Hepatocyte (in vitro differentiated cells): Measurements from ENCODE around the gene HMGCL.
A peak's percentile ranks its signal among the peaks of the same experiment; 100 is the strongest.

Experiments used
- EZH2 ChIP-seq: fragments of 200-600 bp; sonication (generic); IDR thresholded peaks from 2 replicates; pipeline ENCODE4 v1.6.1; 2016; ENCODE audit warnings: antibody characterized with exemption, mild to moderate bottlenecking, borderline replicate concordance
- EZH2phosphoT487 ChIP-seq: fragments of 200-600 bp; sonication (generic); IDR thresholded peaks from one replicate; pipeline ENCODE4 v1.6.1; 2018; ENCODE audit warnings: antibody characterized with exemption, mild to moderate bottlenecking, low read depth, moderate library complexity; ENCODE audit not compliant: unreplicated experiment, severe bottlenecking
- TF ChIP-seq, protein P1 (sequence below): fragments of 200-600 bp; sonication (generic); IDR thresholded peaks from 2 replicates; pipeline ENCODE4 v1.5.1; 2016; ENCODE audit warnings: antibody characterized with exemption, mild to moderate bottlenecking; ENCODE audit not compliant: poor library complexity

DNA sequence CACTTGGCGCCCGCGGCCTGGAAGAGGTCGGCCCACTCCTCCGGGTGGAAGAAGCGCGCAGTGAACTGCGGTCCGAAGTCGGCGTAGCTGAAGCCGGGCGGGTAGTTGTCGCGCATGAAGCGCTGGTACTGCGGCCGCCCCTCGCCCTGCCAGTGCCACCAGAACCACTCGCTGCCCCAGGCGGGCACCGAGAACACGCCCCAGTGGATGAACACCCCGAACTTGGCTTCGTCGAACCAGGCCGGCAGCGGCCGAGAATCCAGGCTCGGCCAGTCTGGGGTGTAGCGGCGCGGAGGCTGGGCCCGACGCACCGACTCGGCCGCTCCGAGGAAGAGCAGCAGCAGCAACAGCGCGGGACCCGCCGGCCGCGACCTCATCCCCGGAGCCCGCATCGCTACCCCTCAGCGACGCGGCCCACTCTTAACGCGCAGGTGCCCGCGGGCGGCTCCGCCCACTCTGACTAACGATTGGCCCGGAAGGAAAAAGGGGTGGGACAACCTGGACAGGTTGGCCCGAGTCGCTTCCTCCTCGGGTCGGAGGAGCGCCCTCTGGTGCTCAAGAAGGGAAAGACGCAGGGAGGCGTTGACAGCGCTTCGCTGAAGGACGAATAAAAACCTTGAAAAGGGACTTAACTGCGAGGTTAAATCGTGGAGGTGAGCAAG lies 42.8 kb upstream of the HMGCL start, which contains the start of gene FUCA1:
- TF ChIP-seq EZH2phosphoT487 (no peak), EZH2 (no peak)
- TF ChIP-seq, protein P1, sequence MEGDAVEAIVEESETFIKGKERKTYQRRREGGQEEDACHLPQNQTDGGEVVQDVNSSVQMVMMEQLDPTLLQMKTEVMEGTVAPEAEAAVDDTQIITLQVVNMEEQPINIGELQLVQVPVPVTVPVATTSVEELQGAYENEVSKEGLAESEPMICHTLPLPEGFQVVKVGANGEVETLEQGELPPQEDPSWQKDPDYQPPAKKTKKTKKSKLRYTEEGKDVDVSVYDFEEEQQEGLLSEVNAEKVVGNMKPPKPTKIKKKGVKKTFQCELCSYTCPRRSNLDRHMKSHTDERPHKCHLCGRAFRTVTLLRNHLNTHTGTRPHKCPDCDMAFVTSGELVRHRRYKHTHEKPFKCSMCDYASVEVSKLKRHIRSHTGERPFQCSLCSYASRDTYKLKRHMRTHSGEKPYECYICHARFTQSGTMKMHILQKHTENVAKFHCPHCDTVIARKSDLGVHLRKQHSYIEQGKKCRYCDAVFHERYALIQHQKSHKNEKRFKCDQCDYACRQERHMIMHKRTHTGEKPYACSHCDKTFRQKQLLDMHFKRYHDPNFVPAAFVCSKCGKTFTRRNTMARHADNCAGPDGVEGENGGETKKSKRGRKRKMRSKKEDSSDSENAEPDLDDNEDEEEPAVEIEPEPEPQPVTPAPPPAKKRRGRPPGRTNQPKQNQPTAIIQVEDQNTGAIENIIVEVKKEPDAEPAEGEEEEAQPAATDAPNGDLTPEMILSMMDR, result peak; percentile 98
